Mesodermal cell (in vitro differentiated cells): Measurements from ENCODE around the gene KLF2.
A peak's percentile ranks its signal among the peaks of the same experiment; 100 is the strongest.
"Not testable (repeated sequence)": the region's sequence is repeated elsewhere in the genome, so short reads cannot be mapped to it uniquely, and the experiment has no call there.

ENCODE experiments used
- H3K27ac ChIP-seq: 2 replicates; pipeline ENCODE4 v1.7.0; 2013; ENCODE audit warnings: mild to moderate bottlenecking, low read depth, low read length, moderate library complexity; ENCODE audit not compliant: severe bottlenecking
- H3K36me3 ChIP-seq: 2 replicates; pipeline ENCODE4 v1.7.1; 2013; ENCODE audit warnings: mild to moderate bottlenecking, low read length, moderate library complexity; ENCODE audit not compliant: control insufficient read depth, insufficient read depth
- H3K4me1 ChIP-seq: one replicate; pipeline ENCODE4 v1.7.1; 2013; ENCODE audit warnings: mild to moderate bottlenecking, low read length; ENCODE audit not compliant: insufficient read depth, control insufficient read depth, poor library complexity, severe bottlenecking
- H3K4me3 ChIP-seq: 2 replicates; pipeline ENCODE4 v1.7.0; 2013; ENCODE audit warnings: low read length, control low read depth, mild to moderate bottlenecking; ENCODE audit not compliant: insufficient read depth, poor library complexity, severe bottlenecking; ENCODE audit errors: extremely low read depth
- H3K9me3 ChIP-seq: 2 replicates; pipeline ENCODE4 v1.7.1; 2013; ENCODE audit warnings: mild to moderate bottlenecking, low read length, moderate library complexity; ENCODE audit not compliant: control insufficient read depth
- WGBS, 2 experiments: methylation state at CpG; one replicate each; pipeline ENCODE4 v1.1.5; 2013; ENCODE audit warnings: missing lambda C conversion rate in 2 of 2; ENCODE audit not compliant: insufficient coverage in 2 of 2; 5-methylcytosine and 5-hydroxymethylcytosine counted together

Gene KLF2

GRCh38 chr19:16338470-16339360 is 14.1 kb downstream of the KLF2 start:
- no peak overlapping the region for H3K4me3 ChIP-seq
- WGBS, 2 experiments, result 61 to 67% methylated on average over 29 of the region's 30 CpGs
- peak overlapping the region; percentile 54 for H3K27ac ChIP-seq

DNA sequence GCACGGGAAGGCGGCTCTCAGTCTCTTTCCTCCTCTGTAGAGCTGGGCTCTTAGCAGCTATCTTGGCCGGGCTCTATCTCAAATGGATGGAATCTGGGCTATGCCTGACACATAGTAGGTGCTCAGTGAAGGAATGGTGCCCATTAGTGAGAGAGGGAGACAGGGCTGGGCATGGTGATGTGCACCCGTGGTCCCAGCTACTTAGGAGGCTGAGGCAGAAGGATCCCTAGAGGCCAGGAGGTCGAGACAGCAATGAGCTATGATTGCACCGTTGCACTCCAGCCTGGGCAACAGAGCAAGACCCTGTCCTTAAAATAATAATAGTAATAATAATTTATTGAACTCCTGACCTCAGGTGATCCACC is 14.7 kb downstream of the KLF2 start:
- H3K27ac ChIP-seq, result peak overlapping the region; percentile 54

More at GRCh38 chr19:16338470-16339360, 14.1 kb downstream of the KLF2 start:
- H3K9me3 ChIP-seq, result no peaks in the 10 kb centered on the region
- H3K36me3 ChIP-seq, result no peaks in the 10 kb centered on the region
- peaks cover 25% of the 10 kb centered on the region for H3K4me1 ChIP-seq

GRCh38 chr19:16340092-16340491 is 15.5 kb downstream of the KLF2 start:
- Histone ChIP-seq H3K4me1 (peaks cover 25% of the 10 kb centered on the region), H3K9me3 (no peaks in the 10 kb centered on the region), H3K4me3 (no peak overlapping the region), H3K27ac (no peak overlapping the region), H3K36me3 (no peaks in the 10 kb centered on the region)
- WGBS, 2 experiments, result 42% methylated on average over 3 to 5 of the region's 5 CpGs

More for the DNA sequence above, 14.7 kb downstream of the KLF2 start:
- peaks cover 25% of the 10 kb centered on the region for H3K4me1 ChIP-seq
- WGBS, 2 experiments, result 90 to 96% methylated on average over 3 to 4 of the region's 6 CpGs
- no peak overlapping the region for H3K4me3 ChIP-seq
- H3K36me3 ChIP-seq, result no peaks in the 10 kb centered on the region
- H3K9me3 ChIP-seq, result no peaks in the 10 kb centered on the region

GRCh38 chr19:16340654-16341053 is 16.0 kb downstream of the KLF2 start:
- no peaks in the 10 kb centered on the region for H3K36me3 ChIP-seq
- no peaks in the 10 kb centered on the region for H3K9me3 ChIP-seq
- H3K4me1 ChIP-seq, result peaks cover 25% of the 10 kb centered on the region
- H3K27ac ChIP-seq, result no peak overlapping the region
- 88 to 94% methylated on average over 3 of the region's 3 CpGs for WGBS, 2 experiments
- no peak overlapping the region for H3K4me3 ChIP-seq

- H3K4me1 ChIP-seq, result peaks cover 25% of the 10 kb centered on the region
- no peaks in the 10 kb centered on the region for H3K36me3 ChIP-seq
- H3K4me3 ChIP-seq, result no peak overlapping the region
- 91 to 93% methylated on average over 8 to 9 of the region's 10 CpGs for WGBS, 2 experiments
- peak overlapping the region; percentile 33 for H3K27ac ChIP-seq
- no peaks in the 10 kb centered on the region for H3K9me3 ChIP-seq
Observed at GRCh38 chr19:16342002-16342715, 17.5 kb downstream of the KLF2 start.

GRCh38 chr19:16343156-16343555 is 18.5 kb downstream of the KLF2 start:
- H3K9me3 ChIP-seq, result no peaks in the 10 kb centered on the region
- no peak overlapping the region for H3K27ac ChIP-seq
- H3K36me3 ChIP-seq, result no peaks in the 10 kb centered on the region
- WGBS, 2 experiments, result 100% methylated on average over 2 to 4 of the region's 7 CpGs
- no peak overlapping the region for H3K4me3 ChIP-seq
- H3K4me1 ChIP-seq, result peaks cover 22% of the 10 kb centered on the region

- H3K4me1 ChIP-seq, result peaks cover 4% of the 10 kb centered on the region
- H3K36me3 ChIP-seq, result no peaks in the 10 kb centered on the region
- no peak overlapping the region for H3K4me3 ChIP-seq
- H3K27ac ChIP-seq, result no peak overlapping the region
- no peaks in the 10 kb centered on the region for H3K9me3 ChIP-seq
- 79 to 93% methylated on average over 2 of the region's 4 CpGs for WGBS, 2 experiments
Observed at GRCh38 chr19:16345457-16345856, 20.8 kb downstream of the KLF2 start.

DNA sequence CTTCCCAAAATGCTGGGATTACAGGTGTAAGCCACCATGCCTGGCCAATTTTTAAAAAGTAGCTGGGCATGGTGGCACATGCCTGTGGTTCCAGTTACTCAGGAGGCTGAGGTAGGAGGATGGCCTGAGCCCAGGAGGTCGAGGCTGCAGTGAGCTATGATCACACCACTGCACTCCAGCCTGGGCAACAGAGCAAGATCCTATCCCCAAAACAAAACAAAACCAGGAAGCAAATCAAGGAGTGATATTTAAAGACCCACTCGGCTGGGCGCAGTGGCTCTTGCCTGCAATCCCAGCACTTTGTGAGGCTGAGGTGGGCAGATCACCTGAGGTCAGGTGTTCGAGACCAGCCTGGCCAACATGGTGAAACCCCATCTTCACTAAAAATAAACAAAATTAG is 22.5 kb downstream of the KLF2 start:
- not testable (repeated sequence) for H3K9me3 ChIP-seq, H3K36me3 ChIP-seq, H3K4me3 ChIP-seq, H3K4me1 ChIP-seq, H3K27ac ChIP-seq
- WGBS, 2 experiments, result 87 to 100% methylated on average over 2 to 4 of the region's 4 CpGs

- no peak overlapping the region for H3K27ac ChIP-seq
- H3K9me3 ChIP-seq, result no peaks in the 10 kb centered on the region
- H3K4me1 ChIP-seq, result peaks cover 5% of the 10 kb centered on the region
- no peak overlapping the region for H3K4me3 ChIP-seq
- no peaks in the 10 kb centered on the region for H3K36me3 ChIP-seq
- 82 to 100% methylated on average over 1 of the region's 6 CpGs for whole genome bisulfite sequencing, 2 experiments
Observed at GRCh38 chr19:16347706-16348105, 23.1 kb downstream of the KLF2 start.

DNA sequence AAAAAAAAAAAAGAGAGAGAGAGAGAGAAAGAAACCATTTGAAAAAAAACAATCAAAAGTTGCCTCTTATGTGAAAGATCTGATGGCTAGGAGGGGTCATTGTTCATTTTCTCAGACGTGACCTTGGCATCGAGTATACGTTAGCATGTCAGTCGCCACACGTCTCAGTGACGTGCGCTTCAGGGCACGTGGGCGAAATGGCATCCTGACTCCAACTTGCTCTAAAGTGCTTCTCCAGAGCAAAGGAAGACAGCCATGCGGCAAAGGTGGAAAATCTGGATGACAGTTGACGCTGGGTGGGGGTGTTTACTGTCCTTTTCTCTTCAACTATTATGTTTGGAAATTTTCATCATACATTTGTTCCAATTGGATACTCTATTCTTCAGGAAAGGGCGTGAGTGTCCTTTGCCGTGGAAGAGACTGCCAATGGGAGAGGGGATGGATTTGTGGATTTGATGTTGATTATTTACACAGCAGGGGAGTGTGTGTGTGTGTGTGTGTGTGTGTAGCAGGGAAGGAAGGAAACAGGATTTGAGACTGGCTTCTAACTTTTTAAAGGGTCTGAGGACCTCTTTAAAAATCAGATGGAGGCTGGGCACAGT is 25.0 kb downstream of the KLF2 start:
- Histone ChIP-seq H3K4me1 (peaks cover 5% of the 10 kb centered on the region), H3K4me3 (no peak overlapping the region), H3K36me3 (peaks cover 4% of the 10 kb centered on the region), H3K27ac (no peak overlapping the region), H3K9me3 (no peaks in the 10 kb centered on the region)
- 91% methylated on average over 9 to 10 of the region's 13 CpGs for WGBS, 2 experiments
